Right lobe of liver (tissue), 6 donors: ENCODE data around the gene PTGFRN. TPM values are rescaled to one million over a fixed set of nuclear protein-coding genes. Genes with fewer than 3 reads are reported as not detected.

Source experiments
- ATAC-seq, 4 donors: fragments of 200-7000 bp; cut with Tn5 transposase; one replicate each; pipeline ENCODE4 v1.9.1; 2020; ENCODE audit warnings: mild to moderate bottlenecking in 4 of 4, moderate library complexity in 4 of 4
- DNase-seq, 3 donors: peaks; one replicate each; pipeline ENCODE4 v3.0.0-alpha.2; 2020
- H3K27ac ChIP-seq, 3 donors: fragments of 200-600 bp; one replicate each; pipeline ENCODE4 v1.8.0; 2022
- H3K27me3 ChIP-seq, 2 donors: fragments of 200-600 bp; one replicate each; pipeline ENCODE4 v1.8.0; 2022
- H3K36me3 ChIP-seq, 4 donors: fragments of 200-600 bp; sonication (generic) in 1 of 4; one replicate each; pipeline versions ENCODE4 v1.5.1 to v1.8.0; 2017 to 2022; ENCODE audit warnings: control low read depth in 1 of 4
- H3K4me1 ChIP-seq, 4 donors: fragments of 200-600 bp; sonication (generic) in 1 of 4; one replicate each; pipeline versions ENCODE4 v1.5.1 to v1.8.0; 2017 to 2022; ENCODE audit warnings: control low read depth in 1 of 4
- H3K4me3 ChIP-seq, 3 donors: fragments of 200-600 bp; one replicate each; pipeline ENCODE4 v1.8.0; 2022
- H3K9me3 ChIP-seq, 4 donors: fragments of 200-600 bp; sonication (generic) in 1 of 4; one replicate each; pipeline versions ENCODE4 v1.5.1 to v1.8.0; 2017 to 2022; ENCODE audit warnings: control low read depth in 1 of 4
- CTCF ChIP-seq, 4 donors: fragments of 200-600 bp in 3 of 4; fragments of 450-650 bp in 1 of 4; IDR thresholded peaks; one replicate each; pipeline versions ENCODE4 v1.5.1 to v1.8.0; 2016 to 2022; ENCODE audit warnings: antibody characterized with exemption in 4 of 4, mild to moderate bottlenecking in 2 of 4
- POLR2A ChIP-seq: fragments of 450-650 bp; IDR thresholded peaks from one replicate; pipeline ENCODE4 v1.6.1; 2017; ENCODE audit warnings: antibody characterized with exemption, mild to moderate bottlenecking
- WGBS: methylation state at CpG from one replicate; pipeline ENCODE4 v1.1.6; 2018; ENCODE audit warnings: low coverage, low lambda C conversion rate; ENCODE audit not compliant: insufficient coverage; ENCODE audit errors: missing lambda C conversion rate; 5-methylcytosine and 5-hydroxymethylcytosine counted together
- intact Hi-C, 2 donors: fragments of 100-400 bp; cut with DNase I; formaldehyde crosslinking; loops; one replicate each; pipeline versions ENCODE4 v1.11.2 to v1.14.1; 2022
- total RNA-seq, 6 experiments: library from RNA; depleted of rRNA in 2 of 6; stranded (reverse); fragments of >200 nt in 2 of 6; fragmentation: NEBNext Ultra II Directional in 3 of 6; extraction: Animal tissue kit (Norgen Biotek cat#: 25700) in 3 of 6; gene quantifications; one replicate each; pipeline versions ENCODE4 v1.1.0 to v1.2.4, GENCODE V29; 2016 to 2023
- donor health status: DM: no; HTN: yes; CAD: no.
- donor health status: DM: no; HTN: no; CAD: no.
- donor health status: DM: no; HTN: no; CAD: no.
- donor health status: DM: no; HTN: yes; CAD: no.
- donor health status: DM: no; HTN: yes; CAD: no.

PTGFRN gene
- total RNA-seq, 6 experiments from 2014 or later: 12.6 to 28.1 (median 17.5) TPM

DNA sequence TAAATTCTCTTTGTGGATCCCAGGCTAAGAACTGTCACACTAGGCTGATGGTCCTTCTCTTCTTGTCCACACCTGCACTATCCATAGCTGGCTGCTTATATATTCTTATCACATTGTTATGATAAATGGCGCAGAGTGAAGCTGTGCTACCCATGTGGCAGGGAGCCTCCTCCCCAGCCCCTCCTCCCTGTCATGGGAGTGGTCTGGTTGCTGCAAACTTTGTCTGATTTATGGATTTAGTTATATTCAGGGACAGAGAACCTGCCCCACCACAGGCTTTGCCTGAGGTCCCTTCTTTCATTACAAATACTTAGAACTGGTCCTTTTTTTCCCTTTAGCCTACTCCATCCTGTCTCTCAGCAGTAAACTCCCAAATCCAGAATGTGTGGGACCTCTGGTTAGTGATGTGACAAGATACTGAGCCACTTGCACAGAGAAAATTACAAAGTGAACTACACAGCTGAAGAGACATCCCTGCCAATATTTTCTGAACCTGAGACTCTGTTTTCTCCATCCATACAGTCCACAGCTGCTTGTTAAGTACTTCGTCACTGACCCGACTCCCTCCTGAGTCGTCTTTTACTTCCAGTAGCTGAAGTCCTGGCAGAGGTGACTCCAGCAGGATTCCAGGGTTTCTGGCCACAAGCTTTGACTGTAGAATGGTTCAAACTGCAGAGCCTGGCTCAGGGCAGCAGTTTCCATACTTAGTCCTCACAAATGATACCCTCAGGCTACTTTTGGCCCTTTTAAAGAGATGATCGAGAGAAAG is 37.6 kb downstream of the PTGFRN start:
- intact Hi-C loops: no loop called here
- Histone ChIP-seq H3K9me3 (no peaks in the 10 kb centered on the region), H3K27me3 (no peaks in the 10 kb centered on the region), H3K4me3 (no peak overlapping the region), H3K27ac (no peak overlapping the region), H3K36me3 (peaks cover 0 to 10% (median 2%) of the 10 kb centered on the region in 4 donors), H3K4me1 (no peaks in the 10 kb centered on the region)
- DNase-seq (no peak), ATAC-seq (no peak)
- TF ChIP-seq CTCF (IDR thresholded peaks at IDR 0.05): no peak
- no peak for TF ChIP-seq POLR2A
- WGBS: 85% methylated on average over 4 of the region's 5 CpGs

DNA sequence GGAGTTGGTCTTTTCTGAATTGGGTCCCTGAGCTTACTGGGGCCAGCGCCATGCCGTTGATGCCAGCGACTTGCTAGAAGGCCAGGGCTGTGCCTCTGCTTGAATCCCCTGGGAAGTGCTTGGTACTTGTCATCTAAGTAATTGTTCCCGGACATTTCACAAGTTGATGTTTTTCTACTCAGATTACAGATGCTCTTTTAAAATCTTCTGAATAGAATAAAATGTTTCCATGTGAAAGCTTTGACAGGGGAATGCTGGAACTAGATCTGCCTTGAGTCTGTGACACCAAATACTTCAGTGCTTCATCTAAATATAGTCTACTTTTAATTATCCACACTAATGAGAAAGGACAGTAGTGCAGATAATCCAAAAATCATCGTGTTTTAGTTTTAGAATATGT is 38.3 kb downstream of the PTGFRN start:
- ATAC-seq (no peak), DNase-seq (no peak)
- no peaks in the 10 kb centered on the region for H3K9me3 ChIP-seq
- no peak overlapping the region for H3K27ac ChIP-seq
- H3K27me3 ChIP-seq: no peaks in the 10 kb centered on the region
- no peak overlapping the region for H3K4me3 ChIP-seq
- TF ChIP-seq CTCF (IDR thresholded peaks at IDR 0.05): no peak
- TF ChIP-seq POLR2A: no peak
- intact Hi-C loops: no loop called here
- H3K4me1 ChIP-seq: no peaks in the 10 kb centered on the region
- WGBS: 96% methylated on average over 5 of the region's 5 CpGs
- H3K36me3 ChIP-seq: peaks cover 0 to 10% (median 2%) of the 10 kb centered on the region in 4 donors

DNA sequence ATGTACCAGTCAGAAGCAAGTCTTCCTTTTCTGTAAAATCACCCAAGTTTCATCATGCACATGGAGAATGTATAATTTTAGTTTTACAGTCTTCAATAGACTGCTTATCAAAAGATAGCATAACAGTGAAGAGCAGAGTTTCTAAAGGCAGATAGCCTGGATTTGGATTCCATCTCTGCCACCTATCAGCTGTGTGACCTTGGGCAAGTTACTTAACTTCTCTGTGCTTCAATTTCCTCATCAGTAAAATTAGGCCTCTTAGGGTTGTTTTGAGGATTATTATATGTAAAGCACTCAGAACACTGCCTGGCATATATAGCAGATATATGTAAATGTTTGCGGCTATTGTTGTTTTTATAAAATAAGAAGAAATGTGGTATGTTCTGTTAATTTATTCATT is 38.9 kb downstream of the PTGFRN start:
- intact Hi-C loops: no loop called here
- Histone ChIP-seq H3K27ac (no peak overlapping the region), H3K9me3 (no peaks in the 10 kb centered on the region), H3K4me3 (no peak overlapping the region), H3K27me3 (no peaks in the 10 kb centered on the region), H3K36me3 (peaks cover 0 to 10% (median 2%) of the 10 kb centered on the region in 4 donors), H3K4me1 (no peaks in the 10 kb centered on the region)
- no peak for TF ChIP-seq CTCF (IDR thresholded peaks at IDR 0.05)
- TF ChIP-seq POLR2A: no peak
- 92% methylated on average over 1 of the region's 1 CpG for WGBS
- ATAC-seq (no peak), DNase-seq (no peak)

DNA sequence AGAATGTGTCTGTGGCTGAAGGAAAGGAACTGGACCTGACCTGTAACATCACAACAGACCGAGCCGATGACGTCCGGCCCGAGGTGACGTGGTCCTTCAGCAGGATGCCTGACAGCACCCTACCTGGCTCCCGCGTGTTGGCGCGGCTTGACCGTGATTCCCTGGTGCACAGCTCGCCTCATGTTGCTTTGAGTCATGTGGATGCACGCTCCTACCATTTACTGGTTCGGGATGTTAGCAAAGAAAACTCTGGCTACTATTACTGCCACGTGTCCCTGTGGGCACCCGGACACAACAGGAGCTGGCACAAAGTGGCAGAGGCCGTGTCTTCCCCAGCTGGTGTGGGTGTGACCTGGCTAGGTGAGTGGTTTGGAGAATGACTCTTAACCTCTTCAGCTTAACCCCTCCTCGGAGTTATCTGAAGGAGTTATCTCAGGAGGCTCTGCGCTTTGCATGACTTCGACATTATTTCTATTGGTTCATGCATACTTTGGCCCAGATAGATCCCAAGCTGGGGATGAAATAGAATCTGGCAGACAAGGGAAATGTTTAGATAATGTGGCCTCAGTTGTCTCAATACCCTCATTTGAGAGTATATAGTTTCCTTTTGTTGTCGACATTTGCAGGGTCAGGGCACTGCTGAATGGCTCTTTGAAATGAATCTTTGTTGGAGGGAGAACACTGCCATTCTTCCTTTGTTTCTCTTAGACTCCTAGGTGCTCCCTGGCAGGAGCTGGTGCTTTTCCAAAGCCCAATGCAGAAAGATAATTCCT is 39.7 kb downstream of the PTGFRN start:
- Histone ChIP-seq H3K9me3 (no peaks in the 10 kb centered on the region), H3K27me3 (no peaks in the 10 kb centered on the region), H3K4me1 (no peaks in the 10 kb centered on the region), H3K27ac (no peak overlapping the region), H3K36me3 (peaks cover 0 to 10% (median 2%) of the 10 kb centered on the region in 4 donors), H3K4me3 (no peak overlapping the region)
- 96% methylated on average over 12 of the region's 21 CpGs for WGBS
- TF ChIP-seq CTCF (IDR thresholded peaks at IDR 0.05) (no peak), POLR2A (no peak)
- DNase-seq: no peak
- intact Hi-C loops: no loop called here
- no peak for ATAC-seq
